Epithelial cell of proximal tubule (primary cell): ENCODE measurements around the gene SMAD6. TPM values are rescaled to one million over a fixed set of nuclear protein-coding genes. Genes with fewer than 3 reads are reported as not detected.

ENCODE experiments used
- DNase-seq: peaks from one replicate; pipeline ENCODE4 v3.0.0-alpha.2; 2011; ENCODE audit warnings: low read depth
- H3K4me3 ChIP-seq: 2 replicates; pipeline ENCODE4 v1.5.1; 2011; ENCODE audit warnings: low read depth, mild to moderate bottlenecking, low read length
- total RNA-seq: library from RNA; depleted of rRNA; stranded (reverse); fragments of >200 nt; gene quantifications from 2 replicates; pipeline ENCODE4 v1.2.3, GENCODE V29; 2015
- TF ChIP-seq, protein P1 (sequence below): conservative IDR thresholded peaks from 2 replicates; pipeline ENCODE4 v1.5.1; 2012; ENCODE audit warnings: low read depth, mild to moderate bottlenecking, low read length

SMAD6 gene
- total RNA-seq, 1 donor from 2014 or later, result 22.1 TPM

- DNase-seq, result no peak
- H3K4me3 ChIP-seq, result no peak overlapping the region
- TF ChIP-seq, protein P1, sequence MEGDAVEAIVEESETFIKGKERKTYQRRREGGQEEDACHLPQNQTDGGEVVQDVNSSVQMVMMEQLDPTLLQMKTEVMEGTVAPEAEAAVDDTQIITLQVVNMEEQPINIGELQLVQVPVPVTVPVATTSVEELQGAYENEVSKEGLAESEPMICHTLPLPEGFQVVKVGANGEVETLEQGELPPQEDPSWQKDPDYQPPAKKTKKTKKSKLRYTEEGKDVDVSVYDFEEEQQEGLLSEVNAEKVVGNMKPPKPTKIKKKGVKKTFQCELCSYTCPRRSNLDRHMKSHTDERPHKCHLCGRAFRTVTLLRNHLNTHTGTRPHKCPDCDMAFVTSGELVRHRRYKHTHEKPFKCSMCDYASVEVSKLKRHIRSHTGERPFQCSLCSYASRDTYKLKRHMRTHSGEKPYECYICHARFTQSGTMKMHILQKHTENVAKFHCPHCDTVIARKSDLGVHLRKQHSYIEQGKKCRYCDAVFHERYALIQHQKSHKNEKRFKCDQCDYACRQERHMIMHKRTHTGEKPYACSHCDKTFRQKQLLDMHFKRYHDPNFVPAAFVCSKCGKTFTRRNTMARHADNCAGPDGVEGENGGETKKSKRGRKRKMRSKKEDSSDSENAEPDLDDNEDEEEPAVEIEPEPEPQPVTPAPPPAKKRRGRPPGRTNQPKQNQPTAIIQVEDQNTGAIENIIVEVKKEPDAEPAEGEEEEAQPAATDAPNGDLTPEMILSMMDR, result no peak
Observed at GRCh38 chr15:66831801-66832390, 129.9 kb downstream of the SMAD6 start.

Other genes starting within 250 kb of the SMAD6 start
- 13.2 and 24.5 TPM in 2 replicates for gene SNAPC5, start 204.5 kb upstream of the SMAD6 start, total RNA-seq
- 2,957 and 5,028 TPM in 2 replicates for gene RPL4, start 197.4 kb upstream of the SMAD6 start, total RNA-seq
- 30.6 and 40.2 TPM in 2 replicates for gene ZWILCH, start 196.9 kb upstream of the SMAD6 start, total RNA-seq
- 0.23 and 0.80 TPM in 2 replicates for gene LCTL, start 136.2 kb upstream of the SMAD6 start, total RNA-seq